WTC11 (cell line): Measurements from ENCODE around the gene TMED9. TPM values are rescaled to one million over a fixed set of nuclear protein-coding genes. Genes with fewer than 3 reads are reported as not detected.

ENCODE experiments used
- ATAC-seq: fragments of 200-7000 bp; cut with Tn5 transposase; 2 replicates; pipeline ENCODE4 v1.10.0; 2021; ENCODE audit warnings: mild to moderate bottlenecking, moderate library complexity
- CTCF ChIA-PET: fragments of 300-600 bp; sonication (Branson Sonifier 250); formaldehyde crosslinking; loops from one replicate; lab custom pipeline; 2021; ENCODE audit warnings: antibody characterized with exemption; lab: Charles Lee
- POLR2A ChIA-PET: fragments of 350-600 bp; sonication (Branson Sonifier 250); formaldehyde crosslinking; loops from one replicate; lab custom pipeline; 2021; ENCODE audit warnings: antibody characterized with exemption; lab: Charles Lee
- DNase-seq: peaks from one replicate; pipeline ENCODE4 v3.0.0; 2021; ENCODE audit warnings: low spot score
- H3K27ac Mint-ChIP-seq: 2 replicates; pipeline ENCODE4 v1.8.0; 2021; ENCODE audit warnings: mixed read lengths
- H3K27me3 Mint-ChIP-seq: 2 replicates; pipeline ENCODE4 v1.8.0; 2021; ENCODE audit warnings: low read depth, mild to moderate bottlenecking, moderate library complexity, mixed read lengths
- H3K36me3 Mint-ChIP-seq: 2 replicates; pipeline ENCODE4 v1.8.0; 2021; ENCODE audit warnings: mixed read lengths
- H3K4me1 Mint-ChIP-seq: 2 replicates; pipeline ENCODE4 v1.8.0; 2022; ENCODE audit warnings: mixed read lengths
- H3K4me3 Mint-ChIP-seq: 2 replicates; pipeline ENCODE4 v1.8.0; 2021; ENCODE audit warnings: mild to moderate bottlenecking, moderate library complexity, mixed read lengths
- H3K9me3 Mint-ChIP-seq: 2 replicates; pipeline ENCODE4 v1.8.0; 2021; ENCODE audit warnings: mixed read lengths
- ATF1 ChIP-seq: sonication (generic); formaldehyde crosslinking; IDR thresholded peaks from 2 replicates; pipeline ENCODE4 v1.8.1; 2023; ENCODE audit warnings: mild to moderate bottlenecking, moderate library complexity, missing genetic modification reagents
- CBFB ChIP-seq: sonication (generic); formaldehyde crosslinking; IDR thresholded peaks from 2 replicates; pipeline ENCODE4 v1.8.1; 2022; ENCODE audit warnings: mild to moderate bottlenecking, low read depth, missing genetic modification reagents
- E2F1 ChIP-seq: sonication (generic); formaldehyde crosslinking; IDR thresholded peaks from 2 replicates; pipeline ENCODE4 v1.8.0; 2022; ENCODE audit warnings: mild to moderate bottlenecking, missing genetic modification reagents
- HMGA2 ChIP-seq: fragments of 250-450 bp; sonication (Bioruptor Pico); IDR thresholded peaks from 2 replicates; pipeline ENCODE4 v1.4.0; 2021; ENCODE audit warnings: mild to moderate bottlenecking, moderate library complexity
- MXD4 ChIP-seq: fragments of 250-450 bp; sonication (Bioruptor Pico); IDR thresholded peaks from 2 replicates; pipeline ENCODE4 v1.8.0; 2021; ENCODE audit warnings: mild to moderate bottlenecking, moderate library complexity, borderline replicate concordance
- NFATC4 ChIP-seq: fragments of 250-450 bp; sonication (Bioruptor Pico); IDR thresholded peaks from 2 replicates; pipeline ENCODE4 v1.9.0; 2021; ENCODE audit warnings: mild to moderate bottlenecking
- NR2C2 ChIP-seq: sonication (generic); formaldehyde crosslinking; IDR thresholded peaks from 2 replicates; pipeline ENCODE4 v1.8.0; 2022; ENCODE audit warnings: mild to moderate bottlenecking, missing genetic modification reagents
- TEAD1 ChIP-seq: sonication (generic); formaldehyde crosslinking; IDR thresholded peaks from 2 replicates; pipeline ENCODE4 v1.8.0; 2022; ENCODE audit warnings: mild to moderate bottlenecking, missing genetic modification reagents
- TEAD4 ChIP-seq: sonication (generic); formaldehyde crosslinking; IDR thresholded peaks from 2 replicates; pipeline ENCODE4 v1.8.0; 2022; ENCODE audit warnings: mild to moderate bottlenecking, missing genetic modification reagents
- TP53 ChIP-seq: sonication (generic); formaldehyde crosslinking; IDR thresholded peaks from 2 replicates; pipeline ENCODE4 v1.8.1; 2023; ENCODE audit warnings: mild to moderate bottlenecking, missing genetic modification reagents
- ZNF232 ChIP-seq: sonication (generic); formaldehyde crosslinking; IDR thresholded peaks from 2 replicates; pipeline ENCODE4 v1.8.0; 2022; ENCODE audit warnings: mild to moderate bottlenecking, missing genetic modification reagents
- total RNA-seq: library from RNA; stranded (reverse); gene quantifications from 3 replicates; pipeline ENCODE4 v1.2.3, GENCODE V29; 2021
- TF ChIP-seq, protein P1 (sequence below): fragments of 200-600 bp; IDR thresholded peaks from 2 replicates; pipeline ENCODE4 v1.8.0; 2022; ENCODE audit warnings: antibody characterized with exemption
- TF ChIP-seq, protein P2 (sequence below): sonication (generic); formaldehyde crosslinking; IDR thresholded peaks from 2 replicates; pipeline ENCODE4 v1.8.1; 2022; ENCODE audit warnings: low read depth, missing genetic modification reagents, borderline replicate concordance
- TF ChIP-seq, protein P3 (sequence below): fragments of 250-450 bp; sonication (Bioruptor Pico); IDR thresholded peaks from 2 replicates; pipeline ENCODE4 v1.9.0; 2021; ENCODE audit warnings: mild to moderate bottlenecking
- TF ChIP-seq, protein P4 (sequence below): fragments of 250-450 bp; sonication (Bioruptor Pico); IDR thresholded peaks from 2 replicates; pipeline ENCODE4 v2.1.2; 2022; ENCODE audit warnings: mild to moderate bottlenecking, moderate library complexity
- TF ChIP-seq, protein P5 (sequence below): fragments of 250-450 bp; sonication (Bioruptor Pico); IDR thresholded peaks from 2 replicates; pipeline ENCODE4 v1.9.0; 2021; ENCODE audit warnings: mild to moderate bottlenecking, borderline replicate concordance
- TF ChIP-seq, protein P6 (sequence below): sonication (generic); formaldehyde crosslinking; IDR thresholded peaks from 2 replicates; pipeline ENCODE4 v1.8.1; 2023; ENCODE audit warnings: mild to moderate bottlenecking, moderate library complexity, missing genetic modification reagents

TMED9 gene
- total RNA-seq, 1 experiment from 2014 or later, result 164 TPM

GRCh38 chr5:177596775-177597238 lies 4.8 kb downstream of the TMED9 start:
- Mint-ChIP-seq H3K4me1 (peaks cover 22% of the 10 kb centered on the region), H3K27me3 (peaks cover 21% of the 10 kb centered on the region), H3K4me3 (no peak overlapping the region), H3K9me3 (no peaks in the 10 kb centered on the region), H3K27ac (no peak overlapping the region), H3K36me3 (peaks cover 31% of the 10 kb centered on the region)
- ChIA-PET POLR2A (no interaction called here), CTCF (interaction anchor here (2.7 kb wide), 1 partner anchor 11 kb away, joined by 18 read pairs; no protein-coding TSS in a partner anchor)
- TF ChIP-seq NFATC4 (CRISPR knock-in tag) (no peak), HMGA2 (CRISPR knock-in tag) (no peak), ATF1 (CRISPR knock-in tag) (no peak), NR2C2 (CRISPR knock-in tag) (no peak), E2F1 (no peak), TEAD4 (CRISPR knock-in tag) (no peak), ZNF232 (CRISPR knock-in tag) (no peak), TEAD1 (CRISPR knock-in tag) (no peak), CBFB (CRISPR knock-in tag) (no peak), MXD4 (CRISPR knock-in tag) (no peak), TP53 (CRISPR knock-in tag) (no peak)
- TF ChIP-seq, protein P1, sequence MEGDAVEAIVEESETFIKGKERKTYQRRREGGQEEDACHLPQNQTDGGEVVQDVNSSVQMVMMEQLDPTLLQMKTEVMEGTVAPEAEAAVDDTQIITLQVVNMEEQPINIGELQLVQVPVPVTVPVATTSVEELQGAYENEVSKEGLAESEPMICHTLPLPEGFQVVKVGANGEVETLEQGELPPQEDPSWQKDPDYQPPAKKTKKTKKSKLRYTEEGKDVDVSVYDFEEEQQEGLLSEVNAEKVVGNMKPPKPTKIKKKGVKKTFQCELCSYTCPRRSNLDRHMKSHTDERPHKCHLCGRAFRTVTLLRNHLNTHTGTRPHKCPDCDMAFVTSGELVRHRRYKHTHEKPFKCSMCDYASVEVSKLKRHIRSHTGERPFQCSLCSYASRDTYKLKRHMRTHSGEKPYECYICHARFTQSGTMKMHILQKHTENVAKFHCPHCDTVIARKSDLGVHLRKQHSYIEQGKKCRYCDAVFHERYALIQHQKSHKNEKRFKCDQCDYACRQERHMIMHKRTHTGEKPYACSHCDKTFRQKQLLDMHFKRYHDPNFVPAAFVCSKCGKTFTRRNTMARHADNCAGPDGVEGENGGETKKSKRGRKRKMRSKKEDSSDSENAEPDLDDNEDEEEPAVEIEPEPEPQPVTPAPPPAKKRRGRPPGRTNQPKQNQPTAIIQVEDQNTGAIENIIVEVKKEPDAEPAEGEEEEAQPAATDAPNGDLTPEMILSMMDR, result no peak
- TF ChIP-seq, protein P2, sequence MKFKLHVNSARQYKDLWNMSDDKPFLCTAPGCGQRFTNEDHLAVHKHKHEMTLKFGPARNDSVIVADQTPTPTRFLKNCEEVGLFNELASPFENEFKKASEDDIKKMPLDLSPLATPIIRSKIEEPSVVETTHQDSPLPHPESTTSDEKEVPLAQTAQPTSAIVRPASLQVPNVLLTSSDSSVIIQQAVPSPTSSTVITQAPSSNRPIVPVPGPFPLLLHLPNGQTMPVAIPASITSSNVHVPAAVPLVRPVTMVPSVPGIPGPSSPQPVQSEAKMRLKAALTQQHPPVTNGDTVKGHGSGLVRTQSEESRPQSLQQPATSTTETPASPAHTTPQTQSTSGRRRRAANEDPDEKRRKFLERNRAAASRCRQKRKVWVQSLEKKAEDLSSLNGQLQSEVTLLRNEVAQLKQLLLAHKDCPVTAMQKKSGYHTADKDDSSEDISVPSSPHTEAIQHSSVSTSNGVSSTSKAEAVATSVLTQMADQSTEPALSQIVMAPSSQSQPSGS (CRISPR knock-in tag), result no peak
- TF ChIP-seq, protein P3, sequence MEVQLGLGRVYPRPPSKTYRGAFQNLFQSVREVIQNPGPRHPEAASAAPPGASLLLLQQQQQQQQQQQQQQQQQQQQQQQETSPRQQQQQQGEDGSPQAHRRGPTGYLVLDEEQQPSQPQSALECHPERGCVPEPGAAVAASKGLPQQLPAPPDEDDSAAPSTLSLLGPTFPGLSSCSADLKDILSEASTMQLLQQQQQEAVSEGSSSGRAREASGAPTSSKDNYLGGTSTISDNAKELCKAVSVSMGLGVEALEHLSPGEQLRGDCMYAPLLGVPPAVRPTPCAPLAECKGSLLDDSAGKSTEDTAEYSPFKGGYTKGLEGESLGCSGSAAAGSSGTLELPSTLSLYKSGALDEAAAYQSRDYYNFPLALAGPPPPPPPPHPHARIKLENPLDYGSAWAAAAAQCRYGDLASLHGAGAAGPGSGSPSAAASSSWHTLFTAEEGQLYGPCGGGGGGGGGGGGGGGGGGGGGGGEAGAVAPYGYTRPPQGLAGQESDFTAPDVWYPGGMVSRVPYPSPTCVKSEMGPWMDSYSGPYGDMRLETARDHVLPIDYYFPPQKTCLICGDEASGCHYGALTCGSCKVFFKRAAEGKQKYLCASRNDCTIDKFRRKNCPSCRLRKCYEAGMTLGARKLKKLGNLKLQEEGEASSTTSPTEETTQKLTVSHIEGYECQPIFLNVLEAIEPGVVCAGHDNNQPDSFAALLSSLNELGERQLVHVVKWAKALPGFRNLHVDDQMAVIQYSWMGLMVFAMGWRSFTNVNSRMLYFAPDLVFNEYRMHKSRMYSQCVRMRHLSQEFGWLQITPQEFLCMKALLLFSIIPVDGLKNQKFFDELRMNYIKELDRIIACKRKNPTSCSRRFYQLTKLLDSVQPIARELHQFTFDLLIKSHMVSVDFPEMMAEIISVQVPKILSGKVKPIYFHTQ, result no peak
- TF ChIP-seq, protein P4, sequence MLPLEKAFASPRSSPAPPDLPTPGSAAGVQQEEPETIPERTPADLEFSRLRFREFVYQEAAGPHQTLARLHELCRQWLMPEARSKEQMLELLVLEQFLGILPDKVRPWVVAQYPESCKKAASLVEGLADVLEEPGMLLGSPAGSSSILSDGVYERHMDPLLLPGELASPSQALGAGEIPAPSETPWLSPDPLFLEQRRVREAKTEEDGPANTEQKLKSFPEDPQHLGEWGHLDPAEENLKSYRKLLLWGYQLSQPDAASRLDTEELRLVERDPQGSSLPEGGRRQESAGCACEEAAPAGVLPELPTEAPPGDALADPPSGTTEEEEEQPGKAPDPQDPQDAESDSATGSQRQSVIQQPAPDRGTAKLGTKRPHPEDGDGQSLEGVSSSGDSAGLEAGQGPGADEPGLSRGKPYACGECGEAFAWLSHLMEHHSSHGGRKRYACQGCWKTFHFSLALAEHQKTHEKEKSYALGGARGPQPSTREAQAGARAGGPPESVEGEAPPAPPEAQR (CRISPR knock-in tag), result no peak
- TF ChIP-seq, protein P5, sequence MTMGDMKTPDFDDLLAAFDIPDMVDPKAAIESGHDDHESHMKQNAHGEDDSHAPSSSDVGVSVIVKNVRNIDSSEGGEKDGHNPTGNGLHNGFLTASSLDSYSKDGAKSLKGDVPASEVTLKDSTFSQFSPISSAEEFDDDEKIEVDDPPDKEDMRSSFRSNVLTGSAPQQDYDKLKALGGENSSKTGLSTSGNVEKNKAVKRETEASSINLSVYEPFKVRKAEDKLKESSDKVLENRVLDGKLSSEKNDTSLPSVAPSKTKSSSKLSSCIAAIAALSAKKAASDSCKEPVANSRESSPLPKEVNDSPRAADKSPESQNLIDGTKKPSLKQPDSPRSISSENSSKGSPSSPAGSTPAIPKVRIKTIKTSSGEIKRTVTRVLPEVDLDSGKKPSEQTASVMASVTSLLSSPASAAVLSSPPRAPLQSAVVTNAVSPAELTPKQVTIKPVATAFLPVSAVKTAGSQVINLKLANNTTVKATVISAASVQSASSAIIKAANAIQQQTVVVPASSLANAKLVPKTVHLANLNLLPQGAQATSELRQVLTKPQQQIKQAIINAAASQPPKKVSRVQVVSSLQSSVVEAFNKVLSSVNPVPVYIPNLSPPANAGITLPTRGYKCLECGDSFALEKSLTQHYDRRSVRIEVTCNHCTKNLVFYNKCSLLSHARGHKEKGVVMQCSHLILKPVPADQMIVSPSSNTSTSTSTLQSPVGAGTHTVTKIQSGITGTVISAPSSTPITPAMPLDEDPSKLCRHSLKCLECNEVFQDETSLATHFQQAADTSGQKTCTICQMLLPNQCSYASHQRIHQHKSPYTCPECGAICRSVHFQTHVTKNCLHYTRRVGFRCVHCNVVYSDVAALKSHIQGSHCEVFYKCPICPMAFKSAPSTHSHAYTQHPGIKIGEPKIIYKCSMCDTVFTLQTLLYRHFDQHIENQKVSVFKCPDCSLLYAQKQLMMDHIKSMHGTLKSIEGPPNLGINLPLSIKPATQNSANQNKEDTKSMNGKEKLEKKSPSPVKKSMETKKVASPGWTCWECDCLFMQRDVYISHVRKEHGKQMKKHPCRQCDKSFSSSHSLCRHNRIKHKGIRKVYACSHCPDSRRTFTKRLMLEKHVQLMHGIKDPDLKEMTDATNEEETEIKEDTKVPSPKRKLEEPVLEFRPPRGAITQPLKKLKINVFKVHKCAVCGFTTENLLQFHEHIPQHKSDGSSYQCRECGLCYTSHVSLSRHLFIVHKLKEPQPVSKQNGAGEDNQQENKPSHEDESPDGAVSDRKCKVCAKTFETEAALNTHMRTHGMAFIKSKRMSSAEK (CRISPR knock-in tag), result no peak
- TF ChIP-seq, protein P6, sequence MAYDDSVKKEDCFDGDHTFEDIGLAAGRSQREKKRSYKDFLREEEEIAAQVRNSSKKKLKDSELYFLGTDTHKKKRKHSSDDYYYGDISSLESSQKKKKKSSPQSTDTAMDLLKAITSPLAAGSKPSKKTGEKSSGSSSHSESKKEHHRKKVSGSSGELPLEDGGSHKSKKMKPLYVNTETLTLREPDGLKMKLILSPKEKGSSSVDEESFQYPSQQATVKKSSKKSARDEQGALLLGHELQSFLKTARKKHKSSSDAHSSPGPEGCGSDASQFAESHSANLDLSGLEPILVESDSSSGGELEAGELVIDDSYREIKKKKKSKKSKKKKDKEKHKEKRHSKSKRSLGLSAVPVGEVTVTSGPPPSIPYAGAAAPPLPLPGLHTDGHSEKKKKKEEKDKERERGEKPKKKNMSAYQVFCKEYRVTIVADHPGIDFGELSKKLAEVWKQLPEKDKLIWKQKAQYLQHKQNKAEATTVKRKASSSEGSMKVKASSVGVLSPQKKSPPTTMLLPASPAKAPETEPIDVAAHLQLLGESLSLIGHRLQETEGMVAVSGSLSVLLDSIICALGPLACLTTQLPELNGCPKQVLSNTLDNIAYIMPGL (CRISPR knock-in tag), result no peak
- ATAC-seq (no peak), DNase-seq (no peak)
